GM12878 (cell line): ENCODE data around the gene GMPR2. TPM values are rescaled to one million over a fixed set of nuclear protein-coding genes. Genes with fewer than 3 reads are reported as not detected.
"Not testable (repeated sequence)": the region's sequence is repeated elsewhere in the genome, so short reads cannot be mapped to it uniquely, and the experiment has no call there.

Experiments used
- ATAC-seq: fragments of 200-7000 bp; cut with Tn5 transposase; 3 replicates; pipeline ENCODE4 v1.9.1; 2020; ENCODE audit warnings: mild to moderate bottlenecking, moderate library complexity
- BruUV-seq: library from RNA; stranded (reverse); fragments of 400-500 nt; replicated peaks from 2 replicates; lab custom pipeline; 2021; lab: Mats Ljungman, UMichigan
- CTCF ChIA-PET: fragments of 300-600 bp; sonication (Branson Sonifier 250); formaldehyde crosslinking; extraction: SDS; loops from one replicate; lab custom pipeline; 2021; ENCODE audit warnings: inconsistent platforms; lab: Yijun Ruan, JAX
- POLR2A ChIA-PET: fragments of 350-600 bp; formaldehyde crosslinking; extraction: SDS; loops from one replicate; lab custom pipeline; 2021; ENCODE audit warnings: inconsistent platforms; lab: Charles Lee
- RAD21 ChIA-PET: fragments of 300-600 bp; sonication (Branson Sonifier 250); formaldehyde crosslinking; loops from one replicate; lab custom pipeline; 2023; ENCODE audit warnings: antibody characterized with exemption; ENCODE audit not compliant: unreplicated experiment; lab: Charles Lee
- SMC1A ChIA-PET: fragments of 300-600 bp; sonication (Branson Sonifier 250); formaldehyde crosslinking; loops from one replicate; lab custom pipeline; 2023; ENCODE audit not compliant: unreplicated experiment, uncharacterized antibody; lab: Charles Lee
- DNase-seq: peaks from one replicate; pipeline ENCODE4 v3.0.0-alpha.2; 2011; ENCODE audit warnings: low read depth, low spot score
- FAIRE-seq: peaks from 3 replicates; lab custom pipeline; 2011; peaks lifted over from hg19 to GRCh38; lab: Jason Lieb, UNC
- H2AFZ ChIP-seq: 2 replicates; pipeline ENCODE4 v1.6.0; 2011; ENCODE audit warnings: low read depth, low read length, control low read depth; ENCODE audit not compliant: control insufficient read depth
- H3K27ac ChIP-seq: 2 replicates; pipeline ENCODE4 v1.5.1; 2011; ENCODE audit warnings: control low read depth; ENCODE audit not compliant: control insufficient read depth, insufficient read depth
- H3K27me3 ChIP-seq, 2 experiments: replicated peaks in 1 of 2; 2 replicates each; pipeline versions ENCODE4 v1.6.0 to v1.6.1; 2011; ENCODE audit warnings: low read length in 1 of 2; ENCODE audit not compliant: control insufficient read depth in 2 of 2, insufficient read depth in 2 of 2
- H3K36me3 ChIP-seq, 2 experiments: 2 replicates each; pipeline ENCODE4 v1.5.1; 2011; ENCODE audit warnings: low read length in 1 of 2; ENCODE audit not compliant: control insufficient read depth in 2 of 2, insufficient read depth in 2 of 2
- H3K4me1 ChIP-seq: 2 replicates; pipeline ENCODE4 v1.6.1; 2011; ENCODE audit warnings: mild to moderate bottlenecking, low read length, moderate library complexity, mixed read lengths; ENCODE audit not compliant: control insufficient read depth, insufficient read depth
- H3K4me2 ChIP-seq: 2 replicates; pipeline ENCODE4 v1.6.0; 2011; ENCODE audit warnings: control low read depth; ENCODE audit not compliant: control insufficient read depth, insufficient read depth
- H3K4me3 ChIP-seq: fragments of 200-600 bp; sonication (generic); 2 replicates; pipeline ENCODE4 v1.5.1; 2016
- H3K79me2 ChIP-seq: 2 replicates; pipeline ENCODE4 v1.6.0; 2011; ENCODE audit warnings: low read length; ENCODE audit not compliant: control insufficient read depth, insufficient read depth
- H3K9ac ChIP-seq: 2 replicates; pipeline ENCODE4 v1.8.0; 2011; ENCODE audit warnings: low read length, control low read depth, mixed read lengths; ENCODE audit not compliant: control insufficient read depth, insufficient read depth
- H3K9me3 ChIP-seq: replicated peaks from 3 replicates; pipeline ENCODE4 v1.5.1; 2011; ENCODE audit warnings: mild to moderate bottlenecking, low read length; ENCODE audit not compliant: control insufficient read depth, insufficient read depth
- H4K20me1 ChIP-seq: 2 replicates; pipeline ENCODE4 v1.6.0; 2011; ENCODE audit not compliant: control insufficient read depth, insufficient read depth
- CEBPB ChIP-seq, 2 experiments: fragments of 150-350 bp in 1 of 2; IDR thresholded peaks; 2 replicates each; pipeline ENCODE4 v1.6.1; 2012 to 2014; ENCODE audit warnings: low read depth in 2 of 2, low read length in 2 of 2, borderline replicate concordance in 1 of 2, inconsistent platforms in 1 of 2
- DPF2 ChIP-seq: fragments of 450-650 bp; IDR thresholded peaks from 2 replicates; pipeline ENCODE4 v1.6.1; 2017; ENCODE audit warnings: mild to moderate bottlenecking
- FOS ChIP-seq: IDR thresholded peaks from 3 replicates; pipeline ENCODE4 v1.6.1; 2011; ENCODE audit warnings: borderline replicate concordance; ENCODE audit not compliant: insufficient read length; ENCODE audit errors: extremely low read depth
- MTA3 ChIP-seq: IDR thresholded peaks from 2 replicates; pipeline ENCODE4 v1.6.1; 2012; ENCODE audit warnings: low read length, inconsistent platforms, borderline replicate concordance
- NFIC ChIP-seq: IDR thresholded peaks from 2 replicates; pipeline ENCODE4 v1.6.1; 2012; ENCODE audit warnings: low read depth, mild to moderate bottlenecking, inconsistent platforms, low read length, moderate library complexity
- NFYA ChIP-seq: IDR thresholded peaks from 2 replicates; pipeline ENCODE4 v1.6.1; 2011; ENCODE audit warnings: low read depth, mild to moderate bottlenecking, low read length, improper control_type of control experiment, borderline replicate concordance
- RELB ChIP-seq: fragments of 450-650 bp; IDR thresholded peaks from 2 replicates; pipeline ENCODE4 v1.6.1; 2017; ENCODE audit warnings: low read depth, mild to moderate bottlenecking, moderate library complexity
- SIX5 ChIP-seq: IDR thresholded peaks from 2 replicates; pipeline ENCODE4 v1.6.1; 2011; ENCODE audit warnings: mild to moderate bottlenecking, low read depth, low read length, moderate library complexity; ENCODE audit not compliant: severe bottlenecking
- STAT3 ChIP-seq: IDR thresholded peaks from 2 replicates; pipeline ENCODE4 v1.6.1; 2011; ENCODE audit warnings: low read depth, low read length, improper control_type of control experiment
- WGBS: methylation state at CpG from one replicate; pipeline ENCODE4 v1.1.6; 2016; ENCODE audit warnings: low lambda C conversion rate; ENCODE audit not compliant: insufficient replicate concordance, insufficient coverage; ENCODE audit errors: missing lambda C conversion rate; 5-methylcytosine and 5-hydroxymethylcytosine counted together
- in situ Hi-C: fragments of 300-500 bp; cut with MboI; formaldehyde crosslinking; loops from 9 replicates; pipeline ENCODE4 v1.14.3; 2018; ENCODE audit warnings: mixed read lengths
- intact Hi-C: fragments of 100-400 bp; cut with micrococcal nuclease; formaldehyde crosslinking; loops from one replicate; pipeline ENCODE4 v1.14.2; 2022; ENCODE audit not compliant: unreplicated experiment
- polyA plus RNA-seq, 11 experiments: library from polyadenylated mRNA; depleted of rRNA in 4 of 11; unstranded in 6 of 11; stranded (reverse) in 5 of 11; fragments of >200 nt; fragmentation: Nextera tagmentation in 4 of 11; fragmentation: Illumina TruSeq in 1 of 11; extraction: Ambion mirVana in 4 of 11; extraction: Trizol in 1 of 11; gene quantifications; 1 replicate in 1 of 11; 2 replicates in 10 of 11; pipeline versions ENCODE4 v1.2.1 to v1.2.3, GENCODE V29; 2011 to 2016; ENCODE audit warnings: inconsistent platforms in 2 of 11, missing spikeins in 2 of 11, low read depth in 1 of 11
- total RNA-seq, 4 experiments: library from RNA; depleted of rRNA in 3 of 4; stranded (reverse); fragments of >200 nt in 3 of 4; fragmentation: Illumina TruSeq in 1 of 4; extraction: Trizol in 1 of 4; gene quantifications; 2 replicates each; pipeline versions ENCODE4 v1.2.1 to v1.2.3, GENCODE V29; 2013 to 2021

Gene GMPR2
- total and polyA plus RNA-seq, 10 of the 15 experiments (the other 5 are each of a cell fraction or from before 2014, with no cell fraction given) = 55.1 to 80.3 (median 61.5) TPM

DNA sequence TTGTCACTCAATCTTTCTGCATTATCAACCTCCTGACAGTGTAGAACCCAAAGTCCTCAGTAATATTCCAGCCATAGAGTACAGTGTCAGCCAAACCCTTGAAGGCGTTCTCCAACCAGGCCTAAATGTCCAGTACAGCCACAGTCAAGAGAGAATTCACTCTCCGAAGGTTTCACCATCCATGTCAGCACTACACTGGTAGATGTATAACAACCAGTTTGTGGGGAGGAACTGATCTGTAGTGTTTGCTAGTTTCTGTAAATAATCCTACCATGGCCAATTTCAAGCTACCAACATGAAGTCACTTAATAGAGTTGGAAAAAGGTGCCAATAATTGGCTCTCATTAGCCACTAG is 16.4 kb upstream of the GMPR2 start:
- Histone ChIP-seq H3K9ac (peak overlapping the region; percentile 85; the same call in 1 of the 2 replicates), H3K4me1 (peaks cover 15% of the 10 kb centered on the region), H3K4me3 (no peak overlapping the region), H3K27me3 (no peaks in the 10 kb centered on the region), H4K20me1 (no peaks in the 10 kb centered on the region), H3K27ac (no peak overlapping the region), H3K4me2 (peak overlapping the region; percentile 75), H3K36me3 (peaks cover 2 to 15% of the 10 kb centered on the region in 2 experiments), H3K9me3 (no peaks in the 10 kb centered on the region), H2AFZ (no peak overlapping the region), H3K79me2 (peaks cover 20% of the 10 kb centered on the region)
- ChIA-PET SMC1A (interaction anchor here (0.8 to 2.6 kb wide), 9 partner anchors 19 to 136 kb away, joined by 3 to 17 read pairs (median 5); partner anchors contain the start of genes CIDEB, IRF9 and TINF2), POLR2A (interaction anchor here (0.9 to 3.6 kb wide), 10 partner anchors 12 to 83 kb away, joined by 3 to 18 read pairs (median 6); partner anchors contain the start of genes DHRS1, IRF9, NOP9 and PSME2), CTCF (interaction anchor here (0.7 to 6.3 kb wide), 20 partner anchors 8 to 108 kb away, joined by 3 to 54 read pairs (median 5); partner anchors contain the start of genes CIDEB, DCAF11, DHRS1 and IRF9), RAD21 (interaction anchor here (0.7 to 3.6 kb wide), 14 partner anchors 12 to 150 kb away, joined by 3 to 23 read pairs (median 6); partner anchors contain the start of genes CIDEB, DHRS1, EMC9 and NOP9)
- FAIRE-seq = no peak
- no peak for DNase-seq
- BruUV-seq = no TSS peak
- in situ Hi-C loops (no loop called here), intact Hi-C loops (loop anchor here (1.0 to 10.0 kb wide), 4 partner anchors 26 to 202 kb away; partner anchors contain the start of genes RABGGTA and TINF2)
- WGBS = 61% methylated on average over 2 of the region's 2 CpGs
- ATAC-seq = no peak
- TF ChIP-seq DPF2 (no peak), MTA3 (no peak; the same call in 1 of the 2 replicates), NFYA (no peak), SIX5 (no peak), NFIC (no peak), FOS (no peak), STAT3 (no peak), CEBPB (IDR thresholded peaks at IDR 0.05; ENCODE audit: borderline replicate concordance in 1 of 2, low read depth in 2 of 2, low read length in 2 of 2) (no peak), RELB (no peak)

DNA sequence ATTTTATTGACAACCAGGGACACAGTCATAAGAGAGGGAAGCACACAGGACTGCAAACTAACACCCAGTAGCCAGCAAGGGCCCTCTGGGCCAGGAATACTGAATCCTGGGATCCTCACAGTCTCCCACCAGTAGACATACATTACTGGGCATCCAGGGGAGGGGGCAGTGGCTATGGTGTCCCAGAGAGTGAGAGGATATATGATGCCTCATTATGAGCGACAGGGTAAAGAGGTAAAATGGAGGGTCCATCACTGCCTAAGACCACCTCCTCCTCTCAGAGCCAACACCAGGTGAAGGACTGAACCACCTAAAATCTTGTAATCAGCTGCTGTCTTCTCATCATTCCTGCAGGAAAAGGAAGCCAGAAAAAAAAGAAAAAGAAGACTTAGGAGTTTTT is 15.9 kb upstream of the GMPR2 start:
- H3K9me3 ChIP-seq, FAIRE-seq, H3K9ac ChIP-seq, H3K27me3 ChIP-seq, DNase-seq, H2AFZ ChIP-seq, H4K20me1 ChIP-seq, ATAC-seq, BruUV-seq, H3K27ac ChIP-seq, H3K4me3 ChIP-seq, in situ Hi-C loops, H3K4me2 ChIP-seq: not testable (repeated sequence)
- H3K4me1 ChIP-seq = peaks cover 13% of the 10 kb centered on the region
- ChIA-PET CTCF (interaction anchor here (2.9 to 6.3 kb wide), 4 partner anchors 25 to 91 kb away, joined by 18 to 54 read pairs (median 38); partner anchors contain the start of genes CIDEB, RABGGTA and TINF2), RAD21 (interaction anchor here (2.0 to 2.9 kb wide), 2 partner anchors 75 to 91 kb away, joined by 5 to 23 read pairs; partner anchors contain the start of genes CIDEB and EMC9), POLR2A (interaction anchor here (2.1 kb wide), 1 partner anchor 22 kb away, joined by 10 read pairs; the partner anchor contains the start of gene TM9SF1), SMC1A (interaction anchor here (0.8 to 1.8 kb wide), 4 partner anchors 18 to 108 kb away, joined by 3 to 11 read pairs (median 4); partner anchors contain the start of genes CIDEB and TINF2)
- 57% methylated on average over 1 of the region's 1 CpG for WGBS
- peaks cover 2 to 12% of the 10 kb centered on the region in 2 experiments for H3K36me3 ChIP-seq
- intact Hi-C loops = loop anchor here (1.0 to 10.0 kb wide), 4 partner anchors 25 to 202 kb away; partner anchors contain the start of genes RABGGTA and TINF2
- H3K79me2 ChIP-seq = peaks cover 14% of the 10 kb centered on the region
